Stimulated activated CD4-positive, alpha-beta T cell treated with anti-CD3 and anti-CD28 coated beads, Interleukin-1b, Interleukin-23, amount 100 ng/mL, for 24 hours (primary cell): Measurements from ENCODE around the gene SNRPA1.

ENCODE experiments used
- DNase-seq, 4 experiments: peaks; one replicate each; pipeline ENCODE4 v3.0.0-alpha.2; 2020; ENCODE audit warnings: low read depth in 4 of 4, low spot score in 1 of 4

The SNRPA1 gene

GRCh38 chr15:101294731-101295606 is at the start of gene SNRPA1:
TSS of gene SNRPA1 (minus strand) at chr15:101295248. CDS start at chr15:101295178, 70 bp downstream.
- peak; percentile 96 to 97 (median 96) for DNase-seq

- no peak for DNase-seq
Observed at GRCh38 chr15:101342056-101342455, 47.0 kb upstream of the SNRPA1 start.

- no peak for DNase-seq
Observed at GRCh38 chr15:101338502-101339057, 43.5 kb upstream of the SNRPA1 start.

GRCh38 chr15:101337976-101338375 is 42.9 kb upstream of the SNRPA1 start:
- DNase-seq = no peak

- peak in 2 of 4 experiments; percentile 27 to 39 for DNase-seq
Observed at GRCh38 chr15:101333907-101334789, 39.1 kb upstream of the SNRPA1 start.

GRCh38 chr15:101332061-101332467 is 37.0 kb upstream of the SNRPA1 start:
- DNase-seq = no peak

- no peak for DNase-seq
Observed at GRCh38 chr15:101329867-101330380, 34.9 kb upstream of the SNRPA1 start.

GRCh38 chr15:101329309-101329863 is 34.3 kb upstream of the SNRPA1 start:
- no peak for DNase-seq

GRCh38 chr15:101328001-101328400 is 33.0 kb upstream of the SNRPA1 start:
- DNase-seq = no peak

- no peak for DNase-seq
Observed at GRCh38 chr15:101327147-101327740, 32.2 kb upstream of the SNRPA1 start.

- DNase-seq = no peak
Observed at GRCh38 chr15:101326462-101327146, 31.6 kb upstream of the SNRPA1 start.

- DNase-seq = no peak
Observed at GRCh38 chr15:101326026-101326315, 30.9 kb upstream of the SNRPA1 start.

- DNase-seq = no peak
Observed at GRCh38 chr15:101325263-101326025, 30.4 kb upstream of the SNRPA1 start.

- no peak for DNase-seq
Observed at GRCh38 chr15:101324524-101325177, 29.6 kb upstream of the SNRPA1 start.

GRCh38 chr15:101323793-101324523 is 28.9 kb upstream of the SNRPA1 start:
- no peak for DNase-seq

- DNase-seq = no peak
Observed at GRCh38 chr15:101322854-101323477, 27.9 kb upstream of the SNRPA1 start.

GRCh38 chr15:101322016-101322695 is 27.1 kb upstream of the SNRPA1 start:
- DNase-seq = no peak
